Hematopoietic multipotent progenitor cell treated with erythropoietin and hydrocortisone succinate and interleukin-3 and kit ligand, for 8 days (in vitro differentiated cells): Measurements from ENCODE around the gene SRXN1.

Experiments used
- DNase-seq: peaks from one replicate; pipeline ENCODE4 v3.0.0-alpha.2; 2015

SRXN1 gene

DNA sequence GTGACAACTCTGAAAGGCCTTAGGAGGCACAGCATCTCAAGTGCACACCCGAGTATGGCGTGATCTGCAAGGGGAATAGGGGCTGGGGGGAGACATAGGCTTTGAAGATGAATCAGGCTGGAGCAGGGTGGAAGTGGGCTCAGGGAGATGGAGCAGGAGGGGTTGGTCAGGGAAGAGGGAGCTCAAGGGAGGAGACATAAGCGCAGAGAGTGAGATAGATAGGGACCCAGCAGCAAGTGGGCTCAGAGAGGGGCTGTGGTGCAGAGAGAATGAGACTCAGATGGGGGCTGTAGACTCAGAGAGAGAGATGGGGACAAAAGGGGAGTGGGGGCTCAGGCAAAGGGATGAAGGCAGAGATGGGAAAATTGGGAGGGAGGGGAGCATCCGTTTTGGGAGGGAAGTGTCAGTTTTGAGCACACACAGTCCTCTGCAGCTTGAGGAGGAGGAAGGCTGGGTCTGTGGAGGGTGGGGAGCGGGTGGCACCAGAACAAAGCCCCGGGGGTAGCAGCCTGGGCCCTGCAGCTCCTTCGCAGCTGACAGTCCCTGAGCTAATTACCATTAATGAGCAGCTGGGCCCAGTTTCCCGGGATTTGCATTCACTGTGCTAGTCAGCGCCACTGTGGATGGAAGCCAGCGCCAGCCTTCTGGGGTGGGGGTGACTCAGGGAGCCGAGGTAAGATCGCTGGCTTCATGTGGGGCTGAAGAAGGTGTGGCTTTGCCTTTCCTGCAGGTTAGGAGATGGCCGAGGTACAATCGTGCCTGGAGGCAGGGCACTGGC, 18.7 kb downstream of the SRXN1 start:
- DNase-seq: no peak

DNA sequence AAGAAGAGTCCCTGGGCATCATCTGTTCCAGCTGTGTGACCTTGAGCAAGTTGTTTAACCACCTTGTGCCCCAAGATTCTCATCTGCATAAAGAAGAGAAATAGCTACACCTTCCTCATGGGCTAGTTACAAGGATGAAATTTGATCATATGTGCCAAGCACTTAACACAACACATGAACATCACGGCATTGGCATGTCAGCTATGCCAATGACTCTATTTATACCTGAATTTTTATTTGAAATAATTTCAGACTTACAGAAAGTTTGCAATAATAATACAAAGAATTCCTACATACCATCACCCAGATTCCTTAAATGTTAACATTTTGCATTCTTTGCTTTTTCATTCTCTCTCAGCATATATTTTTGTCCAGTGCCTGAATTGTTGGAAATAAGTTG, 21.9 kb downstream of the SRXN1 start:
- DNase-seq: no peak

DNA sequence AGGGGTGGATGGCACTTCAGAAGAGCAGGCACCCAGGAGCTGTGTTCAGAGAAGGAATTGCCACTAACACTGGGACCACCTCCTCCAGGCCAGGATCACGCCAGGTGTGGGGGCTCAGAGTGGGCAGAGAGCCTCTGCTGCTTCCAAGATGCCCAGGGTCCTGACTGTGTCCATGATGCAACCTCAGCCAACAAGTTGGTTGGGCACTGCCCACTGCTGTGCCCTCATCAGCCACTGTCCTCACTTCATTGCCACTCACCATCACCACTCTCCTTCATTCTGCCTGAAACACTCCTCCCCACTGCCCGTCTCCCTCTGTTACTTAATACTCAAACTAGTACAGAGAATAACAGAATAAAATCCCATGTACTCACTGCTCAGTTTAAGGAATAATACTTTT, 26.4 kb downstream of the SRXN1 start:
- DNase-seq: no peak

DNA sequence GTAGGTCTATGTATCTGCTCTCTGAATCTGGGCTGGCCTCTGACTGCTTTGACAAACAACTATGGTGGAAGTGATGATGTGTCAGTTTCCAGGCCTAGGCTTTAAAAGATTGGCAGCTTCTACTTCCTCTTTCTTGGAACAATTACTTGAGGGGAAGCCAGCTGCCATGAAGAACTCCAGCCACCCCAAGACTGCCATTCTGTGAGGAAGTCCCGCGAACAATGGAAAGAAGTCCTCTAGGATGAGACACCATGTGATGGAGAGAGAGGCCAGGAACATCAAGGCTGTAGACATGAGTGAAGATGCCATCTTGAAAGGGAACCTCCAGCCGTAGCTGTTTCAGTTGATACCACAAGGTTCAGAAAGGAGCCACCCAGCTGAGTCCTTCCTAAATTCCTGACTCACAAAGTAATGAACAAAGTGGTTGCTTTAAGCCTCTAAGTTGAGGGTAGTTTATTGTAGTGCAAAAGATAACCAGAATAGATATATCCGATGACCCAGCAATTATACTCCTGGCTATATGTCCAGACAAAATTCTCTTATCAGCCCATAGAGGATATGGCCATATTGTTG, 27.6 kb downstream of the SRXN1 start:
- DNase-seq: no peak

DNA sequence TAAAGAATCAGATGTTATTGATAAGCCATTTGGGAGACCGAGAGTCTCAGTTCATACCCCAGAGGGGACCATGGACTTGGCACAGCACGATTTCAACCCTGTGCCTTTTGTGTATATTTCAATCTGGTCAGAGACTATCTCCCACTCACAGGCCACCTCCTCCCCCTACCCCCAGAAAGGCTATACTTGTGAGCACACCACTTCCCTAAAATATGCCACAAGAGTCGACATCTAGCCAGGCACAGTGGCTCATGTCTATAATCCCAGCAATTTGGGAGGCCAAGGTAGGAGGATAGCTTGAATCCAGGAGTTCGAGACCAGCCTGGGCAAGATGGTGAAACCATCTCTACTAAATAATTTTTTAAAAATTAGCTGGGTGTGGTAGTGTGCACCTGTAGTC, 29.3 kb downstream of the SRXN1 start:
- no peak for DNase-seq

DNA sequence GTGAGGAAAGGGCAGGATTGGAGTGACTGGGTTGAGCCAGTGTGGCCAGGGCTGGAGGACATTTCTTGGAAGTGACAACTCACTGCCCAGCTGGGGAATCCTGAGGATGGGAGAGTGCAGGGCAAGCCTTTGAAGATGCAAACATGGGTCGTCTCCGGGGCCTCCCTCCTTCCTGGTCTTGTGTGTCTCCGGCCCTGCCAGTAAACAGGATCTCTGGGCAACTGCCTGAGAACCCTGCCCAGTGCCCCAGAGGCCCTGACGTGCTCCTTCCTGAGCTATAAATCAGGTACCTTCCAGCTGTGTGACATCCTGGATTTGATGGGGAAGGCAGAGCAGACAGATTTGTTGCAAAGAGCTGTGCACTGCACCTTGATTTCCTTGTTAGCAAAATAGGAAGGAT, 30.0 kb downstream of the SRXN1 start:
- no peak for DNase-seq

DNA sequence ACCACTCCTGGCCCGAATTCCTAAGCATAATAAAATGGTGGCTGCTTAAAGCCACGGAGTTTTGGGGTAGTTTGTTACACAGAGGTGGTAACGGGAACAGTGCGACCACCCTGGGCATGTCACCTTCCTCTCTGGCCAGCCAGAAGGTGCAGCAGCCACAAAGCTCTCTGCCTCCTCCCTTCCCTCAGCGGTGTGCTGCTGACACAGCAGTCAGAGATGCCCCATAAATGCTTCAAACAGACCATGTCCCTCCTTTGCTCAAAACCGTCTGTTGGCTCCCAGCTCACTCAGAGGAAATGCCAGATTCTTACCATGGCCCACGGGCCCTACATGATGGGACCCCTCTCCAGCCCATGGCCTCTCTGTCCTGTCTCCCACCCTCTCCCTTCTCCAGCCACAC, 30.8 kb downstream of the SRXN1 start:
- no peak for DNase-seq

DNA sequence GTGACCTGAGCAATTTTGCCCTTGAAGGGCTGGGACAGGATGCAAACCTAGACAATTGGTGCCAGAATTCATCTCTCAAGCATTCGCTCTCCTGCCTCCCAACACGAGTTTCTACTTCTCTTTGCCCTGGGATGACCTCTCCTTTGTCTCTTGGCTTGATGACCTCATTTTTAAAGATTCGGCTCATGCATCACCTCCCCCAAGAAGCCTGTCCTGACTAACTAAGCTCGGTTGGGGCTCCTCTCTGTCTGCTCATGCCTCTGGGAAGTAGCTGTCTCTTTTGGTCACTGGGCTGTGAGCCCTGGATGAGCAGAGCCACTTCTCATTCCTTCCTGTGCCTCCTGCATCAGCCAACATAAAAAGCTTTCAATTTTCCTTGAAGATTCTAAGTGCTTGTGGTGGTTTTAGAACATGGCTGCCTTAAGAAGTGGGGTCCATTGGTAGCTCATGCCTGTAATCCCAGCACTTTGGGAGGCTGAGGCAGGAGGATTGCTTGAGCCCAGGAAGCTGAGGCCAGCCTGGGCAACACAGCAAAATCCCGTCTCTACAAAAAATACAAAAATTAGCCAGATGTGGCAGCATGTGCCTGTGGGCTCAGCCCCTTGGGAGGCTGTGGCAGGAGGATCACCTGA, 31.8 kb downstream of the SRXN1 start:
- DNase-seq: no peak

DNA sequence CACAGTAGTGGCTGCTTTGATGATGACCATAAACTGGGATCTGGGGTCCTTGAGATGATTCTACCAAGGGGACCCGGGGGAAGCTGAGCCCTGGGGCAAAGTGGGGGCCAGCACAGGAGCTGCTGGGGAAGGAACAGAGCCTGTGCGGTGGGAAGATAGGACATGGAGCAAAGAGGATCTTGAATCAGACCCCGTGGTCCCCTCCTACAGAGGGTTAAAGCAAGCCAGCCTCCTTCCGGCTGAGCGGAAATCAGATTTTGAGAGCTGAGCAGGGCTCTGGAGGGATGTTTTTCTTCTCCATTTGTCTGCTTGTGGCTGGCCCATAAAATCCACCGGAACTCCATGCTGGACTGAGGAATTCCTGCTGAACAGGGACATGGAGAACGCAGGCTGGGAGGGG, 32.8 kb downstream of the SRXN1 start:
- no peak for DNase-seq

DNA sequence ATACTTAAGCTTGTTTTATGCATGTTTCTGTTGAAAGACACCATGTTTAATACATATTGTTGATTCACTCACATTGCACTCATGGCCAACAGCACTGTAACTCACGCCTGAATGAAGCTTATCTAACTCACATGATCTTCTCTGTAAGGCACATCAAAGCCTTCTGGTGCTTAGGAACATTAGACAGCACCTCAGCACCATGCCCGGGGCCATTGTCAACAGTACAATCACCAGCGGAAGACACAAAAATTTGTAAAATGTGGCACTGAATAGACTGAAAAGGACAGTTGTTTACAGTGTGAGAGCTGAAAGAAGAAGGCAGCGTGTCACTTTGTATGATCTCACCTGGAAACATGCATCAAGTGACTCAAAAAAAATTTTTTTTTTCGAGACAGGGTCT, 34.0 kb downstream of the SRXN1 start:
- no peak for DNase-seq

DNA sequence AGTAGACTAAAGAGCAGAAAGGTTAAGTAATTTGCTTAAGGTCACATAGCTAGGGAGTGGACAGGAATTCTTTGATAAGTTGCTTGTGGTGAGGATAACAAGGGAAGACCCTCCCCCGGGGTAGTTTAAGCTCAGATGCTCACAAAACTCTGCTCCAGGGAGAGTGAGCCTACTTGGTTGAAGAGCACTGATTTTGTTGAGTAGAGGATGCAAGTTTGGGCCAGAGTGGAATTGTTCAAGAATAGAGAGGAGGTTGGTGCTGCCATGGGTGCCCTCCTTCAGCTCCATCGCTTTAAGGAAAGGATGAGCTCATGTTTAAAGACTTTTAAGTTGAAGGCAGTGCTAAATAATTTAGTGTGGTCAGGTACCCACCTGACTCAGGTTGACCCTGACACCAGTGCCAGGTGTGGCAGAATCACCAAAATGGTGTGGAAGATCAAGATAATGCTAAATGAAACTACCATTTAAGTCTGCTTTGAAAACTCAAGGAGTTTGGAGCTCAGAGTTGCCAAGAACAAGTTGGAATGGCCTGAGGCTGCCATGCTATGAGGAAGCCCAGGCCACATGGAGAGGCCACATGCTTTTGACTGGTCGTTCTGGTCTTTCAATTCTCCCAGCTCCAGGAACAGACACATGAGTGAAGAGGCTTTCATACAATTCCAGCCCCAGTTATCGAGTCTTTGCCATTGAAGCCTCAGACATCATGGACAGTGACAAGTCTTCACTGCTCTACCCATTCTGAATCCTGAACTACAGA, 34.9 kb downstream of the SRXN1 start:
- DNase-seq: no peak

DNA sequence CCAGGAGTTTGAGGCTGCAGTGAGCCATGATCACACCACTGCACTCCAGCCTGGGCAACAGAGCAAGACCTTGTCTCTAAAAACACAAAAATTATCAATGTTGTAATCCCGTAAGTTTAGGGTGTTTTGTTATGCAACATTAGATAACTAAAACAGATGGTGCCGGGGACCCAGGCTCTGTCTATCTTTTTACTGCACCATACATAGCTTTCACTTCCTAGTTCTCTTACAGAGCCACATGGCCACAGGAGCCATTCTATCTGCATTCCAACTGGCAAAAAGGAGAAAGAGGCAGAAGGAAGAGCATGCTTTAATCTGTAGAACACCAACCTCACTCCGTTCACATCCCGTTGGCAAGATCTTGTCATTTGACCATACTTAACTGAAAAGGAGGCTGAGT, 37.5 kb downstream of the SRXN1 start:
- no peak for DNase-seq

DNA sequence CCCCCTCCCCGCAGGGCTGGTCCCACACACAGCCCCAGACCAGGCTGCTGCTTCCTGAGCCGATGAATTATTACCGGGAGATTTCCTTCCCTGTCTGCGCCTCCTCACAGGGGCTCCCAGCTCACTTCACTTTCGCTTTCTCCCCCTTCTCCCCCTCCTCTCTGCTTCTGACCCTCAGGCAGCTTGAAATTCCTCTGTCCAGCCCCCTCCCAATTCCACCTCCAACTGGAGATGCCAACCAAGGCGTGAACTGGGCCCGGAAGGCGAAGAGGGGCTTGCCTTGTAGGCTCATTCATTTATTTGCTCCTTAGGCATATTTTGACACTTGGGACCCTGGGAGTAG, 41.2 kb downstream of the SRXN1 start:
- DNase-seq: no peak

DNA sequence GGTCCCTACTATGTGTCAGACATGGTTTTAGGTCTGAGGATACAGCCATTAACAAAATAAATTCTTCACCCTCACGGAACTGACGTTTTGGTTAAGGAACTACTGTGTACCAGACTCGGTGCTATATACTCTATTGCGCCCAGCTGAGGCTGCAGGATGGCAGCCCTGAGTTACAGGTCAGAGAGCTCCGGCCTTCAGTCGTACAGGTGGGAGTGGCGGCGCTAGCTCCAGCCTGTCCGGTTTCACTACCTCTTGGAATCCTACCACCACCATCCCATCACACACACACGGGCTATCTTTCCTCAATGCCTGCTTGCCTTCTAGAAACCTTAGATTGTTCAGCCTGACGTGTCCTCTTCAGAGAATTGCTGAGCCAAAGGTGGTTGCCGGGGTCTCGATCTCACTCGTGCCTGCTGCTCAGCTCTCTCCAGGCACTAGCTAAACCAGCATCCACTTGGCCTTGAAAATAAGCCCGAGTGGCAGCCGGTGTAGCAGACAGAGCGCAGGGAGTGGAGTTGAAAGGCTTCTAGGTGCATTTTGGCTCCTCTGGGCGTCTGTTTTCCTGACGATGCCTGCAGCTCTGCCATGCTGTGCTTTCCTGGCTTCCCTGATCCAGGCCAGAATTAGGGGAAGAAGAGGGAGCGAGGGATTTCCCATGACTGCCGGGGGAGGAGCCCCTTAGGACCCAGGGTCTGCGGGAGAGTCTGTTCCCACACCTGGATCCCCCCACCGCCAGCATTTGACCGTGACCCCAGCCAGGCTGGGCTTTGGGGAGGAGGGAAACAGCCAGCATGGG, 41.8 kb downstream of the SRXN1 start:
- DNase-seq: no peak

DNA sequence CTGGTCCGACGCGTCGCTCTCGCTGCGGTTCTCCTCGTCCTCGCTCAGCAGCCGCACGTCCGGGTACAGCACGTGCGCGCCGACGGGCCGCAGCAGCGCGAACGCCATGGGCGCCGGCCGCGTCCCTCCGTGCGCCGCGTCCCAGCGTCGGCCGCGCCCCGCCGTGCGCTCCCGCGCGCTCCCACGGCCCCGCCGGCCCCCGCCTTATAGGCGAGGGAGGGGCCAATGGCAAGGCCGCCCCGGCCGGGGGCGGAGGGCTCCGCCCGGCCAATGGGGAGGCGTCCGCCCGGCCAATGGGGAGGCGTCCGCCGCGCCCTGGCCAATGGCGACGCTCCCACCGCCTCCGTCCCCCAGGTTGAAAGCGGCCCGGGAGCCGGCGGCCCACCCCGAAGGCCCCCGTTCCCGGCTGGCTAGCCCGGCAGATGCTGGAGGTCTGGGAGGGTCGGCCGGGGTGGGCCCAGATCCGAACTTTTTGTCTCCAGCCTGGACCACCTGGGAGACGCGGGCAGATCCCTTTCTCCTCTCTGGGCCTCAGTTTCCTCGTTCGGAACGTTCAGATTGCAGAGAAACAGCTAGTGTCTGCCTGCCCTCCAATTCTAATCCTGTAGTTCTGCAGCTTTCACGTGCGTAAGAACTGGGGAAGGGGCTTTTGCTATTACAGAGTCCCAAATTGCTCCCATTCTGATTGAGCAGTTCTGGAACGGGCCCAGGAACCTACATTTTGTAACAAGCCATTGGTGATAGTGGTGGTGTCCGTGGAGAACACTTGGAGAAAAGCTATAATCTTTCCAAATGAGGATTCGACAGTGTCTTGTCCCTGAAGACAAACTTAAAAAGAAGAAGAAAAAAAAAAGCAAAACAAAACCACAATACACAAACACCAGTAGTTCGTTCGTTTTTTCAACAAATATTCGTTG, 42.6 kb downstream of the SRXN1 start, which contains the start of gene TCF15:
TSS of gene TCF15 (minus strand) at position 180 of the 917 bp plus-strand sequence. CDS start at position 108, 72 bp downstream.
- peak; percentile 72 for DNase-seq

DNA sequence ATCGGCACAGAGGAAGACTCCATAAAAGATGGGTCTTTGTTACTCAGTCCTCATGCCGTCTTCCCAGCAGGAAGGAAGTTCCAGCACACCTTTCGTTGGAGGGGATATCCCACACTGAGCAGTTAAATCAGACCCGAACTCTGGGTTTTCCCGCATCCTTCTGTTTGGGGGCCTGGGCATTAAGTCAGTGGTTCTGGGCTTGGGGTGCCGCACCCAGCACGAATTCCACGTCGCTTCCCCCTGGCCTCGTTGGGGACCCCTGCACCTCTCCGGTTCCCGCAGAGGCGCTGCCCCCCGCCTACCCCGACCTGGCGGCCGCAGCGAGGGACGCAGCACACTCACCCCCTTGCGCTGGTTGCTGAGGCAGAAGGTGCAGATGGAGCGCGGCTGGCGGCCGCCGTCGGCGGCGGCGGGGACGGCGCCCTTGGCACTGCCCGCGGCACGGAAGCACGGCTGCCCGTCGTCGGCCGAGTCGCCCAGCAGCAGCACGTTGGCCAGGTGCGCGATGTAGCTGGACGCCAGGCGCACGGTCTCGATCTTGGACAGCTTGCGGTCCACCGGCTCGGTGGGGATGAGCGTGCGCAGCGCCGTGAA, 43.5 kb downstream of the SRXN1 start:
- no peak for DNase-seq

DNA sequence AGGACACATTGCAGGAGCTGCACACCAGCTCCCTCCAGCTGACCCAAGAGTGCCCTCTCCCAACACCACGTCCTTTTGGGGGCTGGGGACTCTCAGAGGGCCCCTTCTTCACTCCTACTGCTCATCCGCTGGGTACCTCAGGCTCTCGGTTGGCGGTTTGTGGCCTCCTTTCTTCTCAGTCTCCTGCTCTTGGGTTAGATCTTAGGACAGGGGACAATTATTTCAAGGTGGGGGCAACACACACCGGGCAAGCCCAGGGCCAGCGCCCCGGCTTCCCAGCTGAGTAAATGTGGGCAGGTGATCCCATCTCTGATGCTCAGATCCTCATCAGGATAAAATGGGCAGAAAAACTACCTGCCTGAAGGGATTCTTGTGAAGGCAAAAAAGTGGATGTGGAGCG, 44.0 kb downstream of the SRXN1 start:
- no peak for DNase-seq

DNA sequence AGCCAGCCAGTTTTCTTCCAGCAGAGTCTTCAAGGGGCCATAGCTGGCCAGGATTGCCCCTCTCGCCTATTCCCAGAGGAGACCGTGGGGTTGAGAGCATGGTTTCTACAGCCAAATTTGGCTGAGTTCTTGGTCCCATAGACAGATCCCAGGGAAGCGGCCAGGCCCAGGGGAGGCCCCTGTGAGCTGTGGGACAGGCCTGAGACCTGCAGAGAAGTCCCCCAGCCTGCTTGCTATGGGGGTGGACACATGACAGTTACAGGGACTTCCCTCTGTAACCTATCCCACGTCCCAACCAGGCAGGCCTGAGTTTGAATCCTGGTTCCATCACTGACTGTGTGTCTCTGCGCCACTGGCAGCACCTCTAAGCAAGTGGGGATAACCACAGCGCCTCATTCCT, 45.5 kb downstream of the SRXN1 start:
- no peak for DNase-seq

DNA sequence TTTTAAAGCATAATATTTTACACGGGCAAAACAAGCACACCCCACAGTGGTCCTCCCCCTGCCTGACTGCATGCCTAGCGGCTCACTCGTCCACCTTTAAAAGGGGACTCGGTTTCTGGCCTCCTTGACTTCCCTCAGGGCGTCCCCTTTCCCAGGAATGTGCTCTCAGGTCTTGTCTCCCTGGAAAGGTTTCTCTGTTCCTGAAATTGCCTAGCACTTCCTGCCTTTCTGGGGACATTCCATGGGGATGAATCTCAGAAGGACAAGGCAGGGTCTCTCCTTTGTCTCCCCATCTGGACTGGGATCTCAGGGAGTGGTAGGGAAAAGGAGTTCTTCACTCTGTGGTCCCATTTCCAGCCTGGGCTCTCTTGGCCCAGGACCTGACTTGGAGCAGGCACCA, 47.8 kb downstream of the SRXN1 start:
- no peak for DNase-seq

DNA sequence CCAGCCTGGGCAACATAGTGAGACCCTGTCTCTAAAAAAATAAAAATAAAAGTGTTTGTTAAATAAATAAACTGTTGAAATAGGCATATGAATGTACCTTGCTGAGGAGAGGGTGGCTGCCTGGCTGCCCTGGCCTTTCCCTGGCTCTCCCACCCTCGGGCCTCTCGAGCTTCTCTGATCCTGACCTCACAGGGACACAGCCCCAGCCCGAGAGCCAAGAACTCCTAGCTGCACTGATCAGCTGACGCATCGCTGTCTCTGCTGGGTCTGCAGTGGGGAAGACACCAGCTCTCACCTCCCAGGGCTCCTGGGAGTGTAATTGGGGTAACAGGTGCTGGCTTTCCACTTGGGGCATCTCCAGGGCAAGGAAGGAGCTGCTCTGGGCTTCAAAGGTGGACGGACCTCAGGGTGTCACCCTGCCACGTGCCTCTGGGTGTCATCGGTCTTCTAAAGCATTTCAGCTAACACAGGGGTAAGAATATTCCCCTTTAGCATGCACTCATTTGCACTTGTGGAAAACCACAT, 49.8 kb downstream of the SRXN1 start:
- no peak for DNase-seq
